Glomerular visceral epithelial cell (primary cell): Measurements from ENCODE around the gene TWNK.

Source experiments
- DNase-seq: peaks from one replicate; pipeline ENCODE4 v3.0.0-alpha.2; 2016; ENCODE audit errors: extremely low spot score

TWNK gene

GRCh38 chr10:100996678-100997359, 9.5 kb downstream of the TWNK start:
- DNase-seq, result peak; percentile 44

GRCh38 chr10:100997360-100998182, 10.2 kb downstream of the TWNK start:
- DNase-seq, result peak; percentile 81

GRCh38 chr10:100998183-100998990, 11.0 kb downstream of the TWNK start:
- DNase-seq, result peak; percentile 89

GRCh38 chr10:100998991-100999741, 11.8 kb downstream of the TWNK start:
- DNase-seq, result peak; percentile 80

GRCh38 chr10:100999742-101000126, 12.4 kb downstream of the TWNK start, which contains the start of gene LZTS2:
Gene LZTS2 (plus strand): TSS chr10:100999808. CDS start chr10:101002539, 2,731 bp downstream.
- no peak for DNase-seq

GRCh38 chr10:101000127-101000914, 13.0 kb downstream of the TWNK start:
- peak; percentile 28 for DNase-seq

GRCh38 chr10:101000915-101001658, 13.7 kb downstream of the TWNK start:
- peak; percentile 79 for DNase-seq

GRCh38 chr10:101001659-101002035, 14.3 kb downstream of the TWNK start:
- DNase-seq, result no peak

- DNase-seq, result no peak
Observed at GRCh38 chr10:101002456-101002855, 15.1 kb downstream of the TWNK start.

GRCh38 chr10:101003639-101004206, 16.4 kb downstream of the TWNK start:
- no peak for DNase-seq

- no peak for DNase-seq
Observed at GRCh38 chr10:101005361-101005760, 18.0 kb downstream of the TWNK start.

- DNase-seq, result no peak
Observed at GRCh38 chr10:101005869-101006567, 18.7 kb downstream of the TWNK start.

- no peak for DNase-seq
Observed at GRCh38 chr10:101006593-101007098, 19.3 kb downstream of the TWNK start.

GRCh38 chr10:101007099-101007711, 19.9 kb downstream of the TWNK start:
- DNase-seq, result no peak

- DNase-seq, result no peak
Observed at GRCh38 chr10:101007915-101008822, 20.8 kb downstream of the TWNK start.

GRCh38 chr10:101008823-101009423, 21.6 kb downstream of the TWNK start:
- no peak for DNase-seq

- no peak for DNase-seq
Observed at GRCh38 chr10:101010329-101010728, 23.0 kb downstream of the TWNK start.
